Left renal pelvis (tissue), 4 donors: ENCODE data around the gene ALX4. TPM values are rescaled to one million over a fixed set of nuclear protein-coding genes. Genes with fewer than 3 reads are reported as not detected.

Source experiments
- DNase-seq, 4 donors: peaks; one replicate each; pipeline ENCODE4 v3.0.0-alpha.2; 2013; ENCODE audit warnings: low read depth in 4 of 4, low spot score in 3 of 4
- polyA plus RNA-seq, 4 donors: library from polyadenylated mRNA; unstranded; fragments of 120-200 nt; gene quantifications; one replicate each; pipeline ENCODE4 v1.2.1, GENCODE V29; 2013; ENCODE audit not compliant: insufficient read length in 4 of 4

The ALX4 gene
- polyA plus RNA-seq, 4 donors, result 0.06 to 0.34 (median 0.12) TPM

- no peak for DNase-seq
Observed at GRCh38 chr11:44318369-44318768, 8.4 kb upstream of the ALX4 start.

- DNase-seq, result no peak
Observed at GRCh38 chr11:44316659-44317240, 6.8 kb upstream of the ALX4 start.

DNA sequence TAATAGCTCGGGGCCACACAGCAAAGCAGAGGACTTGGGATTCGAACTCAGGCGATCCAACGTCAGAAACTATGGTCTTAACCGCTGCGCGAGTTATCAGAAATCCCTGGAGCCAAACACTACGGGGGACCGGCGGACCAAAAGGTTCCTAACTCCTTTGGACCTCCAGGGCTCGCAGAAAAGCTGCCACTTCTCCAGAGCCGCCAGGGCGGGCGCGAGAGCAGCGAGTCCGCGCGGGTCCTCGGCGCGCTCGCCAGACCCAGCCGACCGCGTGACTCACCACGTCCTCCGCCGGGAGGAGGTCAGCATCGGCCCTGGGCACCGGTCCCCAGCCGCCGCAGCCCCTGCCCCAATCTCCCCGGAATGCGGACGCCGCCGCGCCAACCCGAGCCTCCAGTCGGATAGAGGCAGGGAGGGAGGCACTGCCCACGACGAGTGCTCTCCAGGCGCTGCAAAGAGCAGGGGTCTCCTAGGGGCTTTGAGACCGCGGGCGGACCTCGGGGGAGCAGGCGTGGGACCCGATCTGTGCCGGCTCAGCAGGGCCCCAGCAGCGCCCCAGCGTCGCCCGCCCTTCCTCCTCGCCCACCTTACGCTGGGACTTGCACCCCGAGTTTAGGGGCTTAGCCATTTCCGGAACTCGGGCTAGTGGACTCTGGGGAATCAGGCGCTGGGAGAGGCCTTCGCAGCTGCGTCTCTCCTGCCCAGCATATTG, 6.2 kb upstream of the ALX4 start:
- DNase-seq, result no peak

DNA sequence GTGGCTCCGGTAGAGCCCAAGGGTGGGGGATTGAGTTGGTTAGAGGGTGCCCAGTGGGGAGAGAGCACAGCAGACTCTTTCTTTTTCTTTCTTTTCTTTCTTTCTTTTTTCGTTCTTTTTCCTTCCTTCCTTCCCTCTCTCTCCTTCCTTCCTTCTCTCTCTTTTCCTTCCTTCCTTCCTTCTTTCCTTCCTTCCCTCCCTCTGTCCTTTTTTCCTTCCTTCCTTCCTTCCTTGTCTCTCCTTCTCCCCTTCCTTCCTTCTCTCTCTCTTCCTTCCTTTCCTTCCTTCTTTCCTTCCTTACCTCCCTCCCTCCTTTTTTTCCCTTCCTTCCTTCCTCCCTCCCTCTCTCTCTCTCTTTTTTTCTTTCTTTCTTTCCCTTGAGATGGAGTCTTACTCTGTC, 4.8 kb upstream of the ALX4 start:
- no peak for DNase-seq

GRCh38 chr11:44313761-44314489, 4.0 kb upstream of the ALX4 start:
- no peak for DNase-seq

DNA sequence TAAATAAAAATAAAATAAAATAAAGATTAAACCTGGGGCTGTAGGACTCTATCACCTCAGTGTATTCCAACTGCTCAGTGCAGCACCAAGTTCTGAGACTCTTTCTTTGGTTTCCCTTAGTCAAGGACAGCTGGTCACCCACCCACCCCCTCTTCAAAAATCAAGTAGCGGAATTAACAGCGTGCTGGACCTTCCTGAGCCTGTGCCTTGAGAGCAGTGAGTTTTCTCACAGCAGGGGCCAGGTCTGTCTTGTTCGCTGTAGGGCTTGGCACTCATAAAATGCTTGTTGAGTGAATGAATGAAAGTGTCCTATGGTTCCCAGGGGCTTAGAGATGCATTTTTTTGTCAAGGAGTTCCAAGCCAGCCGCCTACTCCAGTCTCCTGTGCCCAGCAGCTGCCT, 2.9 kb upstream of the ALX4 start:
- no peak for DNase-seq

- no peak for DNase-seq
Observed at GRCh38 chr11:44311339-44312261, 1.7 kb upstream of the ALX4 start.

DNA sequence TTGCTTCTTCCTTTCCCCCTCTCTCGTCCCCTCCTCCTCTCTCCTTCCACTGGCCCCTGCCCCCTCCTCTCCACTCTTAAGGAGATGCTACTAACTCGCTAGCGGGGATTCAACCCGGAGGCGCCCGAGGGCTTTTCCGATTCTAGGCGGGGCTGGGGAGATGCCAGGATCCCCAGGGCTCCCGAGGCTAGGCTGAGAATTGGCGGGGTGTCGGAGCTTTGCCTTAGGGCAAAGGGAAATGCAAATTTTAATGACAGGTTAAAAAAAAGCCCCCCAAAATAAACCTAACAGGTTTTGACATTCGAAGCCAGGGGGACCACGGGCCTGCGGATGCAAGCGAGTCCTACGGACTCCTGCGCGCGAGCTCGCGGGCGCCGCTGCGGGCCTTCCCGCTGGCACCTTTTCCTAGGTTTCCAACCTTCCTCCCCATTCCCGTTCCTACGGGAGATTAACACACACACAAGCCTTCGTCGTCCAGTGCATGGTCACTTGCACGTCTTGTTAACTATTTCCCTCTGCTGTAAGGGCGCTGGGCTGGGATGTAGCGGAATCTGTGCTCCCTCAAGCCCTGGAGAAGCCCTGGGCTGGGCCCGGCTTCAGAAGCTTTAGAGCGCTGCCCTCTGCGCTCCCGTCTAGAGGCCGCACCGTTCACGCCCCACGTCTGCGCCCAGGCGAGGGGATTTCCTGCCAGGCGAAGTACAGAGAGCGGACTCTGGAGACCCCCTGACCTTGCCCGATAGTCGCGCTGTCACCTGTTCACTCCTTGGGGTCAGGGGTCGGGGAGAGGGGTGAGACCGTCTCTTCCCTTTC, 729 bp upstream of the ALX4 start:
- DNase-seq, result no peak

GRCh38 chr11:44310206-44310462, 195 bp upstream of the ALX4 start:
- no peak for DNase-seq

DNA sequence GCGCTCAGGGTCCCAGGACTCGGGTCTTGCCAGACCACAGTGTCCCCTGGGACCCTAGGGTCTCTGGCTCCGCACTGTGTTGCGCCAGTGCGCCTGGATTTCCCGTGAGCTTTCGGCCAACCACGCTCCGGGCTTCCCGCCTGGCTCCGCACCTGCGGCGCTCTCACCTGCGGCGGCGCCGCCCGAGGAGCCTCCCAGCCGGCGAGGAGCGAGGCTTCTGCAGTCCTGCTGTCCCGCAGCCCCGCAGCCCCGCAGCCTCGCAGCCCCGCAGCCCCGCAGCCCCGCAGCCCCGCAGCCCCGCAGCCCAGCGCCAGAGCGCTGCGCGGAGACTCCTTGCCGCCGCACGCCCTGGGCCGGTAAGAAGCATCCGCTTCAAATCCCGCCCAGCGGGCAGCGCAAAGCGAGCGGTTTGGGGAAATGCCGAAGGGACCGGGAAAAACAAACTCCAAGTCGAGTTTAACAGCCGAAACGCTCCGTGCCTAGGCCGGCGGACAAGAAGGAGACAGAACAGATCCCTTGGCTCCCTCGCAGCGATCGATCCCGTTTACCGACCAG, 939 bp downstream of the ALX4 start:
- DNase-seq, result no peak

- no peak for DNase-seq
Observed at GRCh38 chr11:44308256-44308922, 1.6 kb downstream of the ALX4 start.

GRCh38 chr11:44307340-44308099, 2.4 kb downstream of the ALX4 start:
- no peak for DNase-seq

DNA sequence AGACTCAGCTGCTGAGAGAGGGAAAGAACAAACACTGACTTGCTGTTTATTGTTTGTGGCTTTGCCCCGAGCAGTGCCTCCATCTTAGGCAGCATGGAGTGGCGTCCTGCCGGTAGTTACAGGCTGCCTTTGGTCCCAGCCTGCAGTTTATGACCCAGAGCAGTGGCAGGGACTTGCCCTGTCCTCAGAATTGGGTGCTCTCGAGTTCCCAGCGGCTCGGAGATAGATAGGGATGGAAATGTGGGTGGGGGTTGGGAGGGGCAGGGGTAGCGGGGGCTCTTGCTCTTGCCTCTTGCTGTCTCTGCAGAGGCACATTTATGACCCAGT, 3.1 kb downstream of the ALX4 start:
- no peak for DNase-seq

DNA sequence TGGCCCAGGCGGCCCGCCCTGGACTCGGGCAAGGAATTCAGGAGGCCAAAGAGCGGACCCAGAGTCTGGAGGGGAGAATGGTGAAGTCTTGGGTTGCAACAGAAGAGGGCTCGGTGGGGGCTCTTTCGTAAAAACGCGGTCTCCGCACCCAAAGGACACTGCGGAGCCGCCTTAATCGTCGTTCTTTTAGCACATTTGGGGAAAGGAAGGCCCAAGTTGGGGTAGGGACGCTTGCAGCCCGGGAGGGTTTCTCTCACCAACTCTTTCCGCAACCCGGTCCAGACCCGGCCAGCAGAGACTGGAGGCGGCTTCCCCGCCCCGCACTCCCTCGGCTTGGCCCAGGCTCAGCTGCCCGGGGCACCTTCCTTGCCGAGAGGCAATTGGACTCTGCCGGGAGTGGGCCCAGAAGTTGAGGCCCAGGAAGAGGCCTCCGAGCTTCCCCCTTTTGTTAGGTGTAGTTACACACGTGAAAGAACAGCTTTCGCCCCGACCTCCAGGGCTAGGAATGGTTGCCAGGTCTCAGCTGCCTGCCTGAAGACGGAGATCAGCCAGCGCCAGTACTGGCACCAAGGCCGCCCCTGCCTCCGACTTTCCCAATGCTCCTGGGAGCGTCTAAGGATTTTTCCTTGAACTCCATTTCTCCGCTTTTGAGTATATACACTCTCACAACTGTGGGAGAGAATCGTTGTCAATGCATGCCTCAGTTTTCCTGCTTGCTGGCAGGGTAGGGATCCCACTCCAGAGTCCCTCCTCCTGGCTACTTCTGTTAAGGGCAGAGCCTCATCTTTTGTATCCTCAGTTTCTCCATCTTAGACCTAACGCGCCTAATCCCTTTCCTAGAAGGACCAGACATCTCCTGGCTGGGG, 3.7 kb downstream of the ALX4 start:
- DNase-seq, result no peak

- DNase-seq, result no peak
Observed at GRCh38 chr11:44305470-44306051, 4.4 kb downstream of the ALX4 start.

DNA sequence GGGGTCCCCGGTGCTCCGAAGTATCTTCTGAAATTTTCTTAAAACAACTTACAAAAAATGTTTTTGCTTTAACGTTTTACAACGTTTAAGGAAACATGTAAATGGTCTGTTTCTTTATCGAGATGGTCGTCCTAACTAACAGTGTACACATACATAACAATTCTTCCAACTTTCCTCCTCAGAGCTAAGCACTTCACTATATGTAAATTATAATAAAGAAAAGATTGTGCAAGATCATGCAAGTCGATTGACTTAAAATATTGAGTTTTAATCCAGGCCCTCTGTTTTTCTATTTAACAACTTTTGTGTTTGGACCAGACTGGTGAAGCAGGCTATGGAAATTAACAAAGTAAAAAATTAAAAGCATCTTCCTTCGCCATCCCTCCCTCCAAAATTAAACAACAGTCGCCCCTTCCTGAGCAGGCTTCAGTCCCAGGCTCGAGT, 4.9 kb downstream of the ALX4 start:
- no peak for DNase-seq
